Measurements from ENCODE around the gene CEP126.

CEP126 gene

DNA sequence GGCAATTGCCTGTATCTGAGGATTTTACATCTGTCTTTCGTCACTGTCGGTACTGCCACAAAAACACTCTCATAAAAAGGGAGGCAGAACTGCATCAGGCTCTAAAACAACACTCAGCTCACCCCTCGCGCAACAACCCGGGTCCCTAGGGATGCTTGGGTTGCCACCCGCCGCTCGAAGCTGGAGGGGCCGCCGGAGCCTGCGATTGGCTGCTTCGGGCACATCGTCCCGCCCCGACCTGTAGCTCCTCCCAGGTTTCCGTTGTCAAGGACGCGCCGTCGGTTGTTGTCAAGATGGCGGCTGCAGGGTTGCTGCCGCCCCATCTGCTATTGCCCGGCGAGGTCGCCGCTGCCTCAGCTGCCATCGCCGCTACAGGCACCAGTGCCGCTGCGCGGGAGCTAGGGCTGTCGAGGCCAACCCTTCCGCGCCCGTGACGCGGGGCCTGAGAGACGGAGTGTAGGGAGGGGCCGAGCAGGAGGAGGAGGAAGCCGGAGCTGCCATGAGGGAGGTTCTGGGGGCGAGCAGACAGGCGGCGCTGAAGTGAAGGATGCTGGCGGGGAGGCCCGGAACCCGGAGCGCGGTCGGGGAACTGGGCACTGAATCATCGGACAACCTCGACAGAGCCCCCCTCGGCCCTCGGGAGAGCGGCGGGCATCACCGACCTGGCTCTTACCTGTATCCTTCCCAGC lies at the start of gene CEP126 (continued):
- TF ChIP-seq FEZF1 (tag by site-specific recombination; IDR thresholded peaks at IDR 0.05) (0 out of 2 replicates have a peak, but pooled peaks have one; percentile 12), ZNF501 (tag by site-specific recombination; IDR thresholded peaks at IDR 0.05) (peak; percentile 42; the same call in 1 of the 2 replicates)
- TF ChIP-seq, protein P1, sequence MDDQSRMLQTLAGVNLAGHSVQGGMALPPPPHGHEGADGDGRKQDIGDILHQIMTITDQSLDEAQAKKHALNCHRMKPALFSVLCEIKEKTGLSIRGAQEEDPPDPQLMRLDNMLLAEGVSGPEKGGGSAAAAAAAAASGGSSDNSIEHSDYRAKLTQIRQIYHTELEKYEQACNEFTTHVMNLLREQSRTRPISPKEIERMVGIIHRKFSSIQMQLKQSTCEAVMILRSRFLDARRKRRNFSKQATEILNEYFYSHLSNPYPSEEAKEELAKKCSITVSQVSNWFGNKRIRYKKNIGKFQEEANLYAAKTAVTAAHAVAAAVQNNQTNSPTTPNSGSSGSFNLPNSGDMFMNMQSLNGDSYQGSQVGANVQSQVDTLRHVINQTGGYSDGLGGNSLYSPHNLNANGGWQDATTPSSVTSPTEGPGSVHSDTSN (CRISPR knock-in tag; IDR thresholded peaks at IDR 0.05) = peak; percentile 84; the same call in 1 of the 2 replicates

DNA sequence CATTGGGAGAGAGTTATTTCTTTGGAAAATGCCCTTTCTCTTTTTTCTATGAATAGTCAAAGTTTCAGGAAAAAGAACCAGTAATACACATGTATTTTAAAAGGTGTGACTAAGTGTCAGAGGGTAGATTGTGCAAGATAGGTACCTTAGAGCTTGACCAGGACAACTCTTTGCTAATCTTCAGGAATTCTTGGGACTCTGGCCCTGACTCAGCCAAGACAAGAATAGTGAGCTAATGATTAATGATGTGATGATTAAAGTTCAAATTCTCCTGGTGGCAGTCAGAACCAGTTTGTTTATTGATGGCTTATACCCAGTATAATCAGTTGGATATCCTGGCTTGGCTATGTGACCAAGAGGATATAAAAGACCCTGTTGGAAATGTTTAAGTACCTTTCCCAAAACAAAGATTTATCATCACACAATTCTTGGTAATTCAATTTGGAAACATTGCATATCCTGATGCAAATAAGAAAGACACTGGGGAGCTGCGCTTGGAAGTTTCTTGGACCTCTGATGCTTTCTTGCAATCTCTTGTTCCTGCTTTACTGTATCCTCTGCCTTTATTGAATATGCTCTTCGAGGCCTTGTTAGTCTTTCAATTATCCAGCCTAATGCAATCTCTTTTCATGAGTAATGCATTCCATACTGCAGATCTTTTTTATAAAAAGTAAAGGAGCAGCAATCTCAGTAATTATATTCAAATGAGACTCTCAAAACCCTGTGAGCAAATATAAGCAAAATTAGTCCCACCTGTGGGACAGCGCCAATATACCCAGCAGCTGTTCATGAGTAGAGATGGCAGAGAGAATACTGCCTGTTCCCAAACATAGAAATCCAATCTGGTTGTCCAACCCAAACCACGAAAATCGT lies 48.0 kb upstream of the CEP126 start:
- H3K4me1 ChIP-seq (ENCODE audit: control insufficient read depth, insufficient read depth, low read length) = no peaks in the 10 kb centered on the region
- no peaks in the 10 kb centered on the region for H3K36me3 ChIP-seq (ENCODE audit: control insufficient read depth in 2 of 2, insufficient read depth in 1 of 2, low read length in 2 of 2)
- ChIA-PET CTCF (interaction anchor here (1.2 to 10.5 kb wide), 2 partner anchors 13 to 142 kb away, joined by 7 to 196 read pairs; no protein-coding TSS in a partner anchor), POLR2A (no interaction called here)
- no peaks in the 10 kb centered on the region for H3K9me3 ChIP-seq (ENCODE audit: control insufficient read depth, insufficient read depth, low read depth, low read length)
- H3K27ac ChIP-seq (ENCODE audit: extremely low read depth, low read depth, low read length) = no peak overlapping the region
- no peak overlapping the region for H3K4me3 ChIP-seq (ENCODE audit: low read depth, low read length)
- no peak for TF ChIP-seq ZNF747 (tag by site-specific recombination; IDR thresholded peaks at IDR 0.05)
- no peak for TF ChIP-seq KLF8 (tag by site-specific recombination; IDR thresholded peaks at IDR 0.05)
- TF ChIP-seq ZNF248 (tag by site-specific recombination; IDR thresholded peaks at IDR 0.05) = no peak
- no peak for TF ChIP-seq ZNF138 (tag by site-specific recombination; IDR thresholded peaks at IDR 0.05; ENCODE audit: borderline replicate concordance)
- no peak for TF ChIP-seq ZNF175 (tag by site-specific recombination; IDR thresholded peaks at IDR 0.05)
- no peak for TF ChIP-seq ZNF114 (tag by site-specific recombination; IDR thresholded peaks at IDR 0.05)

DNA sequence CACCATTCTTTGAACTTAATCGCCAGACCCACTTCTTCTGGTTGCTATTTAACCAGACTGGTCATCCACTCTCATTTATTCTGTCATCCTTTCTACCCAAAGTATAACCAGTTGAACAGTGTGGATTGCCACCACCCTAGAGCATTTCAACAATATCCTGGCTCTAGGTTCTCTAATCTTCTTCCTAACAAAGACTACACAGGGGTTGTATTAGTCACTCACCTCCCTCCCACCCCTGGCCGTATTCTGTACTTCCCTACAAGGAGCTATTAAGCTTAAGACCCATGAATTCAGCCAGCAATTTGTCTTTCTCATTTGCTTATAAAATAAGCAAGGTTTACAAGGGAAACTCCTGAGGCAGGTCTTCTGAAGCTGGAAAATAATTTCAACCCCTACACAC lies 46.9 kb upstream of the CEP126 start:
- Histone ChIP-seq H3K9me3 (ENCODE audit: control insufficient read depth, insufficient read depth, low read depth, low read length) (no peaks in the 10 kb centered on the region), H3K27ac (ENCODE audit: extremely low read depth, low read depth, low read length) (no peak overlapping the region), H3K4me3 (ENCODE audit: low read depth, low read length) (no peak overlapping the region), H3K4me1 (ENCODE audit: control insufficient read depth, insufficient read depth, low read length) (no peaks in the 10 kb centered on the region), H3K36me3 (ENCODE audit: control insufficient read depth in 2 of 2, insufficient read depth in 1 of 2, low read length in 2 of 2) (no peaks in the 10 kb centered on the region)
- CTCF ChIA-PET = interaction anchor here (1.7 to 10.5 kb wide), 2 partner anchors 12 to 140 kb away, joined by 4 to 196 read pairs; no protein-coding TSS in a partner anchor
- POLR2A ChIA-PET = no interaction called here
- TF ChIP-seq ZNF211 (tag by site-specific recombination; IDR thresholded peaks at IDR 0.05; ENCODE audit: low read depth) (no peak), GLI2 (tag by site-specific recombination; IDR thresholded peaks at IDR 0.05; ENCODE audit: borderline replicate concordance, low read depth) (no peak), ZNF571 (tag by site-specific recombination; IDR thresholded peaks at IDR 0.05) (no peak), ZNF266 (tag by site-specific recombination; IDR thresholded peaks at IDR 0.05; ENCODE audit: low read depth) (no peak), GLIS1 (tag by site-specific recombination; IDR thresholded peaks at IDR 0.05) (no peak), IKZF3 (tag by site-specific recombination; IDR thresholded peaks at IDR 0.05) (no peak), ZNF324 (tag by site-specific recombination; IDR thresholded peaks at IDR 0.05) (no peak), ZNF350 (tag by site-specific recombination; IDR thresholded peaks at IDR 0.05) (no peak)
- TF ChIP-seq, protein P2, sequence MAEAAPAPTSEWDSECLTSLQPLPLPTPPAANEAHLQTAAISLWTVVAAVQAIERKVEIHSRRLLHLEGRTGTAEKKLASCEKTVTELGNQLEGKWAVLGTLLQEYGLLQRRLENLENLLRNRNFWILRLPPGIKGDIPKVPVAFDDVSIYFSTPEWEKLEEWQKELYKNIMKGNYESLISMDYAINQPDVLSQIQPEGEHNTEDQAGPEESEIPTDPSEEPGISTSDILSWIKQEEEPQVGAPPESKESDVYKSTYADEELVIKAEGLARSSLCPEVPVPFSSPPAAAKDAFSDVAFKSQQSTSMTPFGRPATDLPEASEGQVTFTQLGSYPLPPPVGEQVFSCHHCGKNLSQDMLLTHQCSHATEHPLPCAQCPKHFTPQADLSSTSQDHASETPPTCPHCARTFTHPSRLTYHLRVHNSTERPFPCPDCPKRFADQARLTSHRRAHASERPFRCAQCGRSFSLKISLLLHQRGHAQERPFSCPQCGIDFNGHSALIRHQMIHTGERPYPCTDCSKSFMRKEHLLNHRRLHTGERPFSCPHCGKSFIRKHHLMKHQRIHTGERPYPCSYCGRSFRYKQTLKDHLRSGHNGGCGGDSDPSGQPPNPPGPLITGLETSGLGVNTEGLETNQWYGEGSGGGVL (tag by site-specific recombination; IDR thresholded peaks at IDR 0.05) = no peak
- TF ChIP-seq, protein P3, sequence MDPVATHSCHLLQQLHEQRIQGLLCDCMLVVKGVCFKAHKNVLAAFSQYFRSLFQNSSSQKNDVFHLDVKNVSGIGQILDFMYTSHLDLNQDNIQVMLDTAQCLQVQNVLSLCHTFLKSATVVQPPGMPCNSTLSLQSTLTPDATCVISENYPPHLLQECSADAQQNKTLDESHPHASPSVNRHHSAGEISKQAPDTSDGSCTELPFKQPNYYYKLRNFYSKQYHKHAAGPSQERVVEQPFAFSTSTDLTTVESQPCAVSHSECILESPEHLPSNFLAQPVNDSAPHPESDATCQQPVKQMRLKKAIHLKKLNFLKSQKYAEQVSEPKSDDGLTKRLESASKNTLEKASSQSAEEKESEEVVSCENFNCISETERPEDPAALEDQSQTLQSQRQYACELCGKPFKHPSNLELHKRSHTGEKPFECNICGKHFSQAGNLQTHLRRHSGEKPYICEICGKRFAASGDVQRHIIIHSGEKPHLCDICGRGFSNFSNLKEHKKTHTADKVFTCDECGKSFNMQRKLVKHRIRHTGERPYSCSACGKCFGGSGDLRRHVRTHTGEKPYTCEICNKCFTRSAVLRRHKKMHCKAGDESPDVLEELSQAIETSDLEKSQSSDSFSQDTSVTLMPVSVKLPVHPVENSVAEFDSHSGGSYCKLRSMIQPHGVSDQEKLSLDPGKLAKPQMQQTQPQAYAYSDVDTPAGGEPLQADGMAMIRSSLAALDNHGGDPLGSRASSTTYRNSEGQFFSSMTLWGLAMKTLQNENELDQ (tag by site-specific recombination; IDR thresholded peaks at IDR 0.05; ENCODE audit: low read depth) = no peak
- TF ChIP-seq, protein P4, sequence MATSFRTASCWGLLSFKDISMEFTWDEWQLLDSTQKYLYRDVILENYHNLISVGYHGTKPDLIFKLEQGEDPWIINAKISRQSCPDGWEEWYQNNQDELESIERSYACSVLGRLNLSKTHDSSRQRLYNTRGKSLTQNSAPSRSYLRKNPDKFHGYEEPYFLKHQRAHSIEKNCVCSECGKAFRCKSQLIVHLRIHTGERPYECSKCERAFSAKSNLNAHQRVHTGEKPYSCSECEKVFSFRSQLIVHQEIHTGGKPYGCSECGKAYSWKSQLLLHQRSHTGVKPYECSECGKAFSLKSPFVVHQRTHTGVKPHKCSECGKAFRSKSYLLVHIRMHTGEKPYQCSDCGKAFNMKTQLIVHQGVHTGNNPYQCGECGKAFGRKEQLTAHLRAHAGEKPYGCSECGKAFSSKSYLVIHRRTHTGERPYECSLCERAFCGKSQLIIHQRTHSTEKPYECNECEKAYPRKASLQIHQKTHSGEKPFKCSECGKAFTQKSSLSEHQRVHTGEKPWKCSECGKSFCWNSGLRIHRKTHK (tag by site-specific recombination; IDR thresholded peaks at IDR 0.05) = no peak
- TF ChIP-seq, protein P5, sequence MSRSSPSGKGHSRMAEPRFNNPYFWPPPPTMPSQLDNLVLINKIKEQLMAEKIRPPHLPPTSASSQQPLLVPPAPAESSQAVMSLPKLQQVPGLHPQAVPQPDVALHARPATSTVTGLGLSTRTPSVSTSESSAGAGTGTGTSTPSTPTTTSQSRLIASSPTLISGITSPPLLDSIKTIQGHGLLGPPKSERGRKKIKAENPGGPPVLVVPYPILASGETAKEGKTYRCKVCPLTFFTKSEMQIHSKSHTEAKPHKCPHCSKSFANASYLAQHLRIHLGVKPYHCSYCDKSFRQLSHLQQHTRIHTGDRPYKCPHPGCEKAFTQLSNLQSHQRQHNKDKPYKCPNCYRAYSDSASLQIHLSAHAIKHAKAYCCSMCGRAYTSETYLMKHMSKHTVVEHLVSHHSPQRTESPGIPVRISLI (tag by site-specific recombination; IDR thresholded peaks at IDR 0.05) = no peak
- TF ChIP-seq, protein P6, sequence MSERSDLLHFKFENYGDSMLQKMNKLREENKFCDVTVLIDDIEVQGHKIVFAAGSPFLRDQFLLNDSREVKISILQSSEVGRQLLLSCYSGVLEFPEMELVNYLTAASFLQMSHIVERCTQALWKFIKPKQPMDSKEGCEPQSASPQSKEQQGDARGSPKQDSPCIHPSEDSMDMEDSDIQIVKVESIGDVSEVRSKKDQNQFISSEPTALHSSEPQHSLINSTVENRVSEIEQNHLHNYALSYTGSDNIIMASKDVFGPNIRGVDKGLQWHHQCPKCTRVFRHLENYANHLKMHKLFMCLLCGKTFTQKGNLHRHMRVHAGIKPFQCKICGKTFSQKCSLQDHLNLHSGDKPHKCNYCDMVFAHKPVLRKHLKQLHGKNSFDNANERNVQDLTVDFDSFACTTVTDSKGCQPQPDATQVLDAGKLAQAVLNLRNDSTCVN (tag by site-specific recombination; optimal IDR thresholded peaks at IDR 0.05) = no peak

Data from HEK293 (cell line).